Stimulated activated effector memory CD8-positive, alpha-beta T cell treated with anti-CD3 and anti-CD28 coated beads, Interleukin-12 subunit alpha, Interleukin-12 subunit beta, amount 100 ng/mL, for 72 hours (primary cell): ENCODE data around the gene ACOX3.
A peak's percentile ranks its signal among the peaks of the same experiment; 100 is the strongest.

Source experiments
- ATAC-seq: fragments of 150-1000 bp; cut with Tn5 transposase; 2 replicates; pipeline ENCODE4 v1.10.0; 2021
- DNase-seq, 2 donors: peaks; one replicate each; pipeline ENCODE4 v3.0.0; 2021 to 2022; ENCODE audit warnings: low spot score in 2 of 2
- H3K27ac Mint-ChIP-seq: one replicate; pipeline ENCODE4 v1.8.0; 2022; ENCODE audit warnings: mild to moderate bottlenecking, mixed read lengths
- H3K36me3 Mint-ChIP-seq: one replicate; pipeline ENCODE4 v1.8.0; 2022; ENCODE audit warnings: mild to moderate bottlenecking, mixed read lengths
- H3K4me1 Mint-ChIP-seq: one replicate; pipeline ENCODE4 v1.8.0; 2022; ENCODE audit warnings: mixed read lengths
- H3K4me3 Mint-ChIP-seq: one replicate; pipeline ENCODE4 v1.8.0; 2022; ENCODE audit warnings: mild to moderate bottlenecking, mixed read lengths
- H3K9me3 Mint-ChIP-seq: one replicate; pipeline ENCODE4 v1.8.0; 2022; ENCODE audit warnings: mixed read lengths

The ACOX3 gene

GRCh38 chr4:8383016-8383415 is 57.5 kb downstream of the ACOX3 start:
- no peak for ATAC-seq
- no peak for DNase-seq
- Mint-ChIP-seq H3K36me3 (peaks cover 40% of the 10 kb centered on the region), H3K4me3 (no peak overlapping the region), H3K27ac (no peak overlapping the region), H3K4me1 (peaks cover 7% of the 10 kb centered on the region), H3K9me3 (no peaks in the 10 kb centered on the region)

- DNase-seq (no peak), ATAC-seq (no peak)
- Mint-ChIP-seq H3K36me3 (peaks cover 30% of the 10 kb centered on the region), H3K4me1 (peaks cover 7% of the 10 kb centered on the region), H3K4me3 (no peak overlapping the region), H3K27ac (no peak overlapping the region), H3K9me3 (no peaks in the 10 kb centered on the region)
These were observed 58.5 kb downstream of the ACOX3 start for GRCh38 chr4:8381814-8382581.

- Mint-ChIP-seq H3K4me1 (peaks cover 7% of the 10 kb centered on the region), H3K36me3 (peaks cover 30% of the 10 kb centered on the region), H3K27ac (no peak overlapping the region), H3K9me3 (no peaks in the 10 kb centered on the region), H3K4me3 (no peak overlapping the region)
- DNase-seq (no peak), ATAC-seq (no peak)
These were observed 59.8 kb downstream of the ACOX3 start for GRCh38 chr4:8380511-8381415.

- H3K4me3 Mint-ChIP-seq, result no peak overlapping the region
- H3K27ac Mint-ChIP-seq, result no peak overlapping the region
- DNase-seq (no peak), ATAC-seq (no peak)
- no peaks in the 10 kb centered on the region for H3K9me3 Mint-ChIP-seq
- no peaks in the 10 kb centered on the region for H3K4me1 Mint-ChIP-seq
- H3K36me3 Mint-ChIP-seq, result peaks cover 23% of the 10 kb centered on the region
These were observed 60.8 kb downstream of the ACOX3 start for GRCh38 chr4:8379771-8380170.

GRCh38 chr4:8379281-8379680 is 61.2 kb downstream of the ACOX3 start:
- no peak overlapping the region for H3K27ac Mint-ChIP-seq
- no peaks in the 10 kb centered on the region for H3K4me1 Mint-ChIP-seq
- H3K9me3 Mint-ChIP-seq, result no peaks in the 10 kb centered on the region
- ATAC-seq (no peak), DNase-seq (no peak)
- H3K36me3 Mint-ChIP-seq, result peaks cover 19% of the 10 kb centered on the region
- H3K4me3 Mint-ChIP-seq, result no peak overlapping the region

GRCh38 chr4:8378776-8379175 is 61.7 kb downstream of the ACOX3 start:
- Mint-ChIP-seq H3K4me3 (no peak overlapping the region), H3K4me1 (no peaks in the 10 kb centered on the region), H3K9me3 (no peaks in the 10 kb centered on the region), H3K36me3 (peaks cover 19% of the 10 kb centered on the region), H3K27ac (no peak overlapping the region)
- no peak for ATAC-seq
- no peak for DNase-seq

GRCh38 chr4:8378101-8378724 is 62.3 kb downstream of the ACOX3 start:
- ATAC-seq (no peak), DNase-seq (no peak)
- no peaks in the 10 kb centered on the region for H3K9me3 Mint-ChIP-seq
- peaks cover 3% of the 10 kb centered on the region for H3K4me1 Mint-ChIP-seq
- peaks cover 22% of the 10 kb centered on the region for H3K36me3 Mint-ChIP-seq
- no peak overlapping the region for H3K27ac Mint-ChIP-seq
- H3K4me3 Mint-ChIP-seq, result no peak overlapping the region

GRCh38 chr4:8377103-8378075 is 63.1 kb downstream of the ACOX3 start:
- DNase-seq, result no peak

GRCh38 chr4:8376361-8377102 is 64.0 kb downstream of the ACOX3 start:
- Mint-ChIP-seq H3K9me3 (no peaks in the 10 kb centered on the region), H3K4me1 (peaks cover 6% of the 10 kb centered on the region), H3K4me3 (no peak overlapping the region), H3K27ac (no peak overlapping the region), H3K36me3 (peaks cover 25% of the 10 kb centered on the region)
- DNase-seq, result no peak
- no peak for ATAC-seq

More at GRCh38 chr4:8377103-8378075, 63.1 kb downstream of the ACOX3 start:
- ATAC-seq, result no peak
- Mint-ChIP-seq H3K27ac (no peak overlapping the region), H3K4me3 (no peak overlapping the region), H3K9me3 (no peaks in the 10 kb centered on the region), H3K36me3 (peaks cover 25% of the 10 kb centered on the region), H3K4me1 (peaks cover 6% of the 10 kb centered on the region)

GRCh38 chr4:8374851-8375649 is 65.5 kb downstream of the ACOX3 start:
- ATAC-seq (peak; percentile 16), DNase-seq (no peak)
- Mint-ChIP-seq H3K4me1 (peaks cover 6% of the 10 kb centered on the region), H3K27ac (no peak overlapping the region), H3K4me3 (no peak overlapping the region), H3K9me3 (no peaks in the 10 kb centered on the region), H3K36me3 (peaks cover 22% of the 10 kb centered on the region)

- Mint-ChIP-seq H3K36me3 (peaks cover 26% of the 10 kb centered on the region), H3K27ac (no peak overlapping the region), H3K4me3 (no peak overlapping the region), H3K9me3 (no peaks in the 10 kb centered on the region), H3K4me1 (peaks cover 6% of the 10 kb centered on the region)
- no peak for ATAC-seq
- no peak for DNase-seq
These were observed 66.5 kb downstream of the ACOX3 start for GRCh38 chr4:8373973-8374545.

- Mint-ChIP-seq H3K27ac (no peak overlapping the region), H3K4me1 (peaks cover 6% of the 10 kb centered on the region), H3K9me3 (no peaks in the 10 kb centered on the region), H3K4me3 (no peak overlapping the region), H3K36me3 (peaks cover 26% of the 10 kb centered on the region)
- ATAC-seq, result no peak
- DNase-seq, result no peak
These were observed 67.1 kb downstream of the ACOX3 start for GRCh38 chr4:8373270-8373972.

- ATAC-seq (no peak), DNase-seq (no peak)
- H3K27ac Mint-ChIP-seq, result no peak overlapping the region
- H3K4me3 Mint-ChIP-seq, result no peak overlapping the region
- peaks cover 34% of the 10 kb centered on the region for H3K36me3 Mint-ChIP-seq
- no peaks in the 10 kb centered on the region for H3K9me3 Mint-ChIP-seq
- peaks cover 6% of the 10 kb centered on the region for H3K4me1 Mint-ChIP-seq
These were observed 68.0 kb downstream of the ACOX3 start for GRCh38 chr4:8372506-8372905.
